A673 (cell line): ENCODE data around the gene CCNI. TPM values are rescaled to one million over a fixed set of nuclear protein-coding genes. Genes with fewer than 3 reads are reported as not detected.

ENCODE experiments used
- BruUV-seq: library from RNA; stranded (reverse); fragments of 400-500 nt; replicated peaks from 2 replicates; lab custom pipeline; 2021; lab: Mats Ljungman, UMichigan
- CTCF ChIA-PET: fragments of 300-600 bp; sonication (Branson Sonifier 250); formaldehyde crosslinking; loops from one replicate; lab custom pipeline; 2022; ENCODE audit warnings: antibody characterized with exemption; lab: Charles Lee
- POLR2A ChIA-PET: fragments of 300-600 bp; sonication (Branson Sonifier 250); formaldehyde crosslinking; loops from one replicate; lab custom pipeline; 2022; ENCODE audit warnings: antibody characterized with exemption; ENCODE audit not compliant: low non-redundant PET; lab: Charles Lee
- DNase-seq: peaks from one replicate; pipeline ENCODE4 v3.0.0-alpha.2; 2015; ENCODE audit warnings: low spot score
- H3K27ac ChIP-seq: fragments of 200-600 bp; sonication (generic); 2 replicates; pipeline ENCODE4 v1.5.1; 2016; ENCODE audit warnings: mixed run types, low read depth, mild to moderate bottlenecking, mixed read lengths, antibody characterized with exemption, low read length; ENCODE audit not compliant: poor library complexity, severe bottlenecking
- H3K27me3 ChIP-seq: fragments of 200-600 bp; sonication (generic); replicated peaks from 2 replicates; pipeline ENCODE4 v1.6.1; 2017; ENCODE audit warnings: mixed run types, low read depth, mild to moderate bottlenecking, mixed read lengths, antibody characterized with exemption, low read length; ENCODE audit not compliant: insufficient read depth, poor library complexity
- H3K36me3 ChIP-seq: fragments of 200-600 bp; sonication (generic); 2 replicates; pipeline ENCODE4 v1.6.1; 2016; ENCODE audit warnings: mixed run types, mild to moderate bottlenecking, mixed read lengths, antibody characterized with exemption, low read length; ENCODE audit not compliant: insufficient read depth, poor library complexity, severe bottlenecking
- H3K4me1 ChIP-seq: fragments of 200-600 bp; sonication (generic); 2 replicates; pipeline ENCODE4 v1.6.1; 2017; ENCODE audit warnings: mixed run types, mild to moderate bottlenecking, mixed read lengths, antibody characterized with exemption, low read length; ENCODE audit not compliant: insufficient read depth, poor library complexity, severe bottlenecking
- H3K4me3 ChIP-seq: fragments of 200-600 bp; sonication (generic); 2 replicates; pipeline ENCODE4 v1.5.1; 2016; ENCODE audit warnings: low read depth, mixed run types, mild to moderate bottlenecking, mixed read lengths, low read length; ENCODE audit not compliant: poor library complexity, severe bottlenecking
- H3K9me3 ChIP-seq: fragments of 200-600 bp; sonication (generic); 2 replicates; pipeline ENCODE4 v1.6.1; 2016; ENCODE audit warnings: mixed run types, low read depth, mild to moderate bottlenecking, mixed read lengths, antibody characterized with exemption, low read length; ENCODE audit not compliant: poor library complexity, severe bottlenecking
- EZH2 ChIP-seq: fragments of 200-600 bp; sonication (generic); IDR thresholded peaks from 2 replicates; pipeline ENCODE4 v1.6.1; 2017; ENCODE audit warnings: borderline replicate concordance, low read depth, mild to moderate bottlenecking, mixed read lengths, antibody characterized with exemption, low read length; ENCODE audit not compliant: poor library complexity, severe bottlenecking
- intact Hi-C: fragments of 100-400 bp; cut with micrococcal nuclease; formaldehyde crosslinking; loops from one replicate; pipeline ENCODE4 v1.10.0; 2022; ENCODE audit not compliant: unreplicated experiment
- total RNA-seq: library from RNA; stranded (reverse); gene quantifications from 2 replicates; pipeline ENCODE4 v1.2.3, GENCODE V29; 2021
- TF ChIP-seq, protein P1 (sequence below): fragments of 300-800, 200-600 bp; sonication (generic); conservative IDR thresholded peaks from 2 replicates; pipeline ENCODE4 v1.5.1; 2017; ENCODE audit warnings: low read depth, mild to moderate bottlenecking, antibody characterized with exemption, low read length, moderate library complexity, mixed read lengths

The CCNI gene
- total RNA-seq, 1 experiment from 2014 or later = 134 TPM

GRCh38 chr4:77095101-77095821 lies 19.5 kb upstream of the CCNI start:
- no TSS peak for BruUV-seq
- H3K4me1 ChIP-seq = no peaks in the 10 kb centered on the region
- DNase-seq = peak; percentile 53
- intact Hi-C loops = loop anchor here (2.0 kb wide), 1 partner anchor 108 kb away; no protein-coding TSS in a partner anchor
- H3K36me3 ChIP-seq = no peaks in the 10 kb centered on the region
- CTCF ChIA-PET = interaction anchor here (1.0 to 1.5 kb wide), 2 partner anchors 20 to 108 kb away, joined by 8 to 13 read pairs; partner anchors contain the start of gene CCNI
- TF ChIP-seq, protein P1, sequence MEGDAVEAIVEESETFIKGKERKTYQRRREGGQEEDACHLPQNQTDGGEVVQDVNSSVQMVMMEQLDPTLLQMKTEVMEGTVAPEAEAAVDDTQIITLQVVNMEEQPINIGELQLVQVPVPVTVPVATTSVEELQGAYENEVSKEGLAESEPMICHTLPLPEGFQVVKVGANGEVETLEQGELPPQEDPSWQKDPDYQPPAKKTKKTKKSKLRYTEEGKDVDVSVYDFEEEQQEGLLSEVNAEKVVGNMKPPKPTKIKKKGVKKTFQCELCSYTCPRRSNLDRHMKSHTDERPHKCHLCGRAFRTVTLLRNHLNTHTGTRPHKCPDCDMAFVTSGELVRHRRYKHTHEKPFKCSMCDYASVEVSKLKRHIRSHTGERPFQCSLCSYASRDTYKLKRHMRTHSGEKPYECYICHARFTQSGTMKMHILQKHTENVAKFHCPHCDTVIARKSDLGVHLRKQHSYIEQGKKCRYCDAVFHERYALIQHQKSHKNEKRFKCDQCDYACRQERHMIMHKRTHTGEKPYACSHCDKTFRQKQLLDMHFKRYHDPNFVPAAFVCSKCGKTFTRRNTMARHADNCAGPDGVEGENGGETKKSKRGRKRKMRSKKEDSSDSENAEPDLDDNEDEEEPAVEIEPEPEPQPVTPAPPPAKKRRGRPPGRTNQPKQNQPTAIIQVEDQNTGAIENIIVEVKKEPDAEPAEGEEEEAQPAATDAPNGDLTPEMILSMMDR = peak; percentile 72
- no peak for TF ChIP-seq EZH2
- no peaks in the 10 kb centered on the region for H3K27me3 ChIP-seq
- POLR2A ChIA-PET = no interaction called here
- H3K4me3 ChIP-seq = no peak overlapping the region
- no peaks in the 10 kb centered on the region for H3K9me3 ChIP-seq
- H3K27ac ChIP-seq = no peak overlapping the region

DNA sequence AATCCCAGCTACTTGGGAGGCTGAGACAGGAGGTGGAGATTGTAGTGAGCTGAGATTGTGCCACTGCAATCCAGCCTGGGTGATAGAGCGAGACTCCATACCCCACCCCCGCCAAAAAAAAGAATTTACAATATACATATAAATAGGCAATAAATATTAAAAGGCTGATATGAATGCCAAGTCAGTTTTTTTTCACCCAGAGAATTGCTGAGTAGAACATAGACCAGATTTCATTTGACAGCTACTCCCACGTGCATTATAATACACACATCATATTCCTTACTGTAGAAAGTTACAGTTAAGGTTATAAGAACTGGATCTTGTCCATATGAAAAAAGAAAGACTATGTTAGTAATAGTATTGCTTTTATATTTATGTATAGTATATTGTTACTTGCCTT lies 18.7 kb upstream of the CCNI start:
- ChIA-PET POLR2A (no interaction called here), CTCF (interaction anchor here (1.5 kb wide), 1 partner anchor 109 kb away, joined by 8 read pairs; no protein-coding TSS in a partner anchor)
- TF ChIP-seq, protein P1 = no peak
- TF ChIP-seq EZH2 = no peak
- Histone ChIP-seq H3K36me3 (no peaks in the 10 kb centered on the region), H3K4me3 (no peak overlapping the region), H3K27ac (no peak overlapping the region), H3K4me1 (no peaks in the 10 kb centered on the region), H3K27me3 (no peaks in the 10 kb centered on the region), H3K9me3 (no peaks in the 10 kb centered on the region)
- BruUV-seq = no TSS peak
- intact Hi-C loops = loop anchor here (2.0 kb wide), 1 partner anchor 108 kb away; no protein-coding TSS in a partner anchor
- DNase-seq = no peak

- TF ChIP-seq, protein P1 = no peak
- TF ChIP-seq EZH2 = no peak
- ChIA-PET CTCF (no interaction called here), POLR2A (no interaction called here)
- Histone ChIP-seq H3K4me3 (no peak overlapping the region), H3K27me3 (no peaks in the 10 kb centered on the region), H3K27ac (no peak overlapping the region), H3K9me3 (no peaks in the 10 kb centered on the region), H3K4me1 (no peaks in the 10 kb centered on the region), H3K36me3 (no peaks in the 10 kb centered on the region)
- peak; percentile 20 for DNase-seq
- BruUV-seq = no TSS peak
- intact Hi-C loops = no loop called here
These were observed 17.6 kb upstream of the CCNI start for GRCh38 chr4:77093401-77093800.
